ENCODE measurements around the gene PEX3. TPM values are rescaled to one million over a fixed set of nuclear protein-coding genes. Genes with fewer than 3 reads are reported as not detected.
A peak's percentile ranks its signal among the peaks of the same experiment; 100 is the strongest.

PEX3 gene
- total and polyA plus RNA-seq, 2 donors (not counting 1 experiment from before 2014, with no cell fraction given), result 9.3 to 23.2 TPM

DNA sequence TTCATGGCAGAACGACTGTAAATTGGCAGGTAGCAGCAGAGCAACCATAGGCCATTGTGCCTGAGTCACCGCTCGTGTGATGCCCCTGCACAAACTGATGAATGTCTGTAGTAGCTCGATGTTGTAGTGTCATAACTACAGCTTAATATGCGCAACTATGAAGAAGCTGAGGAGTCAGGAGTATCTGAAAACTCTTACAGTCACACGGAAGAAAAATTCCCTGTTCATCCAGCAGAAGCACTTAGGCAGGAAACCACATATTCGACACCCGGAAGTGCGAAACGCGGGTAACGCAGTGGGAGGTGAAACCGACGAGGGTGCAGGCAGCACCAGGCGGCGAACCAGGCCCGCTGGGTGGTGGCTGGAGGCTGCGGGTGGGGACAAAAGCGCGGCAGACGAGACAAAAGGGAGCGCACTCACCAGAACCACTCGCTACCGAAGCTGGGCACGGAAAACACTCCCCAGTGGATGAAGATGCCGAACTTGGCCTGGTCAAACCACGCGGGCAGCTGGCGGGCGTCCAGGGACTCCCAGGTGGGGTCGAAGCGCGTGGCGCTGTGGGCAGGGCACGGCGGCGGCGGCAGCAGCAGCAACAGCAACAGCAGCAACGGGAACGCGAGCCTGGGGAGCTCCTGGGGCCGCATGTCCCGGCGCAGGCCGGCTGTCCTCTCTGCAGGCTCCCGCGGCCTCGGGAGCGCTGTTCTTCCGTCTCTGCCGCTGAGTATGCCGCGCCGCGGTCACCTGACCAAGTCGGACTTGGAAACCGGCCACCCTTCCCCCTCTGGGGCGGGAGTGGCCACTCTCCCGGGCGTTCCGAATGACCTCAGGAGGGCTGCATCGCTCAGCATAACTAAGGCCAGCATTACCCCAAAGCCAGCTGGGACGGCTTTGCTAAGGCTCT lies 60.6 kb downstream of the PEX3 start, which contains the start of gene FUCA2:
Gene FUCA2, minus strand, starts transcription at position 730 of the 901 bp plus-strand sequence. Its CDS starts 86 bp downstream, at position 644.
- peak; percentile 65 for ATAC-seq (ENCODE audit: low read depth)
- H3K4me3 ChIP-seq (ENCODE audit: control extremely low read depth in 1 of 5, extremely low read depth in 1 of 5, insufficient read depth in 1 of 5, low read depth in 2 of 5, low read length in 4 of 5), result peak within 1 kb of the TSS; percentile 46 to 74 (median 64)
- no peaks in the 10 kb centered on the region for H3K27me3 Mint-ChIP-seq
- POLR2A ChIA-PET, result interaction anchor here (1.3 kb wide), 1 partner anchor 61 kb away, joined by 4 read pairs; the partner anchor contains the start of genes ADAT2 and PEX3
- H4K20me1 ChIP-seq (ENCODE audit: control insufficient read depth, insufficient read depth, low read length, poor library complexity, severe bottlenecking), result no peaks in the 10 kb centered on the region
- no peaks in the 10 kb centered on the region for H3K27me3 ChIP-seq (replicated peaks in 1 of 4; ENCODE audit: control extremely low read depth in 1 of 4, control insufficient read depth in 3 of 4, insufficient read depth in 4 of 4, low read length in 3 of 4)
- peak within 1 kb of the TSS; percentile 91 for H2AFZ ChIP-seq (ENCODE audit: insufficient read depth, low read depth, low read length, poor library complexity, severe bottlenecking)
- H3K4me1 ChIP-seq (ENCODE audit: control insufficient read depth in 2 of 2, insufficient read depth in 2 of 2, low read length in 2 of 2), result peaks cover 15 to 19% of the 10 kb centered on the region in 2 donors
- peak within 1 kb of the TSS; percentile 83 for H3K9ac ChIP-seq (ENCODE audit: low read length)
- WGBS (ENCODE audit: insufficient coverage), result 2% methylated on average over 55 of the region's 63 CpGs
- H3K4me2 ChIP-seq (replicated peaks; ENCODE audit: low read depth, low read length, poor library complexity, severe bottlenecking), result peak within 1 kb of the TSS; percentile 80
- CTCF ChIA-PET, result interaction anchor here (0.6 to 4.5 kb wide), 4 partner anchors 25 to 321 kb away, joined by 4 to 26 read pairs (median 6); partner anchors contain the start of genes ADAT2 and PEX3
- H3K27ac ChIP-seq (ENCODE audit: low read length in 2 of 2), result peak within 1 kb of the TSS; percentile 47 to 72
- peaks cover 0 to 2% of the 10 kb centered on the region in 2 experiments for H3K36me3 ChIP-seq (replicated peaks in 1 of 2; ENCODE audit: control extremely low read depth in 1 of 2, control insufficient read depth in 1 of 2, extremely low read depth in 1 of 2, insufficient read depth in 2 of 2, low read length in 1 of 2)
- TF ChIP-seq CTCF (IDR thresholded peaks at IDR 0.05), result no peak
- TF ChIP-seq EZH2 (IDR thresholded peaks at IDR 0.05; ENCODE audit: borderline replicate concordance, insufficient read depth, low read depth, low read length, poor library complexity, severe bottlenecking), result no peak
- intact Hi-C loops (cut with micrococcal nuclease), result loop anchor here (1.0 to 2.0 kb wide), 2 partner anchors 26 to 60 kb away; no protein-coding TSS in a partner anchor
- no peaks in the 10 kb centered on the region for H3K9me3 Mint-ChIP-seq (ENCODE audit: insufficient read depth)
- H3K4me3 Mint-ChIP-seq, result peak within 1 kb of the TSS; percentile 98
- peak; percentile 69 for DNase-seq
- no peaks in the 10 kb centered on the region for H3K9me3 ChIP-seq (ENCODE audit: control extremely low read depth in 1 of 3, control insufficient read depth in 2 of 3, insufficient read depth in 1 of 3, low read length in 2 of 3)
- H3K79me2 ChIP-seq (ENCODE audit: control insufficient read depth, insufficient read depth, low read length), result peaks cover 6% of the 10 kb centered on the region
- peaks cover 33% of the 10 kb centered on the region for H3K4me1 Mint-ChIP-seq
- H3K27ac Mint-ChIP-seq, result peak within 1 kb of the TSS; percentile 95
